ENCODE measurements around the gene MPPED2.

- TF ChIP-seq, protein P1, sequence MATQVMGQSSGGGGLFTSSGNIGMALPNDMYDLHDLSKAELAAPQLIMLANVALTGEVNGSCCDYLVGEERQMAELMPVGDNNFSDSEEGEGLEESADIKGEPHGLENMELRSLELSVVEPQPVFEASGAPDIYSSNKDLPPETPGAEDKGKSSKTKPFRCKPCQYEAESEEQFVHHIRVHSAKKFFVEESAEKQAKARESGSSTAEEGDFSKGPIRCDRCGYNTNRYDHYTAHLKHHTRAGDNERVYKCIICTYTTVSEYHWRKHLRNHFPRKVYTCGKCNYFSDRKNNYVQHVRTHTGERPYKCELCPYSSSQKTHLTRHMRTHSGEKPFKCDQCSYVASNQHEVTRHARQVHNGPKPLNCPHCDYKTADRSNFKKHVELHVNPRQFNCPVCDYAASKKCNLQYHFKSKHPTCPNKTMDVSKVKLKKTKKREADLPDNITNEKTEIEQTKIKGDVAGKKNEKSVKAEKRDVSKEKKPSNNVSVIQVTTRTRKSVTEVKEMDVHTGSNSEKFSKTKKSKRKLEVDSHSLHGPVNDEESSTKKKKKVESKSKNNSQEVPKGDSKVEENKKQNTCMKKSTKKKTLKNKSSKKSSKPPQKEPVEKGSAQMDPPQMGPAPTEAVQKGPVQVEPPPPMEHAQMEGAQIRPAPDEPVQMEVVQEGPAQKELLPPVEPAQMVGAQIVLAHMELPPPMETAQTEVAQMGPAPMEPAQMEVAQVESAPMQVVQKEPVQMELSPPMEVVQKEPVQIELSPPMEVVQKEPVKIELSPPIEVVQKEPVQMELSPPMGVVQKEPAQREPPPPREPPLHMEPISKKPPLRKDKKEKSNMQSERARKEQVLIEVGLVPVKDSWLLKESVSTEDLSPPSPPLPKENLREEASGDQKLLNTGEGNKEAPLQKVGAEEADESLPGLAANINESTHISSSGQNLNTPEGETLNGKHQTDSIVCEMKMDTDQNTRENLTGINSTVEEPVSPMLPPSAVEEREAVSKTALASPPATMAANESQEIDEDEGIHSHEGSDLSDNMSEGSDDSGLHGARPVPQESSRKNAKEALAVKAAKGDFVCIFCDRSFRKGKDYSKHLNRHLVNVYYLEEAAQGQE (IDR thresholded peaks at IDR 0.05; ENCODE audit: low read depth): no peak
- TF ChIP-seq TAF1 (IDR thresholded peaks at IDR 0.05; ENCODE audit: low read depth) (no peak), RAD21 (IDR thresholded peaks at IDR 0.05; ENCODE audit: low read depth) (no peak)
These were observed 43.1 kb downstream of the MPPED2 start for GRCh38 chr11:30543066-30543465.

All from Ishikawa (cell line).